Prostate gland (tissue), 2 donors: ENCODE measurements around the gene MRPL27. TPM values are rescaled to one million over a fixed set of nuclear protein-coding genes. Genes with fewer than 3 reads are reported as not detected.
"Not testable (repeated sequence)": the region's sequence is repeated elsewhere in the genome, so short reads cannot be mapped to it uniquely, and the experiment has no call there.

Source experiments
- DNase-seq: peaks from one replicate; pipeline ENCODE4 v3.0.0-alpha.2; 2019; ENCODE audit warnings: low spot score
- H3K27ac ChIP-seq, 2 donors: fragments of 200-600 bp; sonication (generic); 2 replicates each; pipeline ENCODE4 v1.5.1; 2017 to 2019
- H3K27me3 ChIP-seq: fragments of 200-600 bp; sonication (generic); replicated peaks from 2 replicates; pipeline ENCODE4 v1.5.1; 2019; ENCODE audit not compliant: insufficient read depth
- H3K36me3 ChIP-seq, 2 donors: fragments of 200-600 bp; sonication (generic); 1 replicate in 1 of 2; 2 replicates in 1 of 2; pipeline versions ENCODE4 v1.5.1 to v1.8.1; 2017 to 2019
- H3K4me1 ChIP-seq: fragments of 200-600 bp; sonication (generic); replicated peaks from 2 replicates; pipeline ENCODE4 v1.5.1; 2019
- H3K4me3 ChIP-seq, 2 donors: fragments of 200-600 bp; sonication (generic); 2 replicates each; pipeline ENCODE4 v1.5.1; 2017 to 2019
- H3K9me3 ChIP-seq: fragments of 200-600 bp; sonication (generic); 2 replicates; pipeline ENCODE4 v1.5.1; 2017
- CTCF ChIP-seq, 4 experiments: fragments of 200-600 bp in 2 of 4; fragments of 450-650 bp in 2 of 4; sonication (generic) in 2 of 4; IDR thresholded peaks; 1 replicate in 3 of 4; 2 replicates in 1 of 4; pipeline ENCODE4 v1.5.1; 2016 to 2019; ENCODE audit warnings: antibody characterized with exemption in 4 of 4, mild to moderate bottlenecking in 2 of 4, moderate library complexity in 2 of 4
- POLR2A ChIP-seq: fragments of 450-650 bp; IDR thresholded peaks from one replicate; pipeline ENCODE4 v1.6.1; 2016; ENCODE audit warnings: antibody characterized with exemption, mild to moderate bottlenecking
- POLR2AphosphoS5 ChIP-seq: sonication (generic); formaldehyde crosslinking; IDR thresholded peaks from one replicate; pipeline ENCODE4 v1.6.1; 2017; ENCODE audit warnings: antibody characterized with exemption
- WGBS: methylation state at CpG from one replicate; pipeline ENCODE4 v1.1.5; 2018; 5-methylcytosine and 5-hydroxymethylcytosine counted together
- intact Hi-C: fragments of 100-400 bp; cut with DNase I; formaldehyde crosslinking; loops from one replicate; pipeline ENCODE4 v1.14.2; 2022
- total RNA-seq, 2 donors: library from RNA; depleted of rRNA; stranded (reverse); fragments of >200 nt; gene quantifications; one replicate each; pipeline ENCODE4 v1.1.0, GENCODE V29; 2016

Gene MRPL27
- total RNA-seq, 2 donors from 2014 or later = 63.3 to 69.6 TPM

- Histone ChIP-seq H3K9me3 (no peaks in the 10 kb centered on the region), H3K27ac (no peak overlapping the region), H3K27me3 (no peaks in the 10 kb centered on the region), H3K4me3 (no peak overlapping the region), H3K36me3 (no peaks in the 10 kb centered on the region), H3K4me1 (no peaks in the 10 kb centered on the region)
- 71% methylated on average over 3 of the region's 3 CpGs for WGBS
- DNase-seq = no peak
- intact Hi-C loops = no loop called here
- TF ChIP-seq POLR2AphosphoS5 (no peak), CTCF (IDR thresholded peaks at IDR 0.05) (no peak), POLR2A (no peak)
Measured at GRCh38 chr17:50414808-50415207, 41.8 kb upstream of the MRPL27 start.

GRCh38 chr17:50412188-50412732, 39.3 kb upstream of the MRPL27 start:
- H3K36me3 ChIP-seq = no peaks in the 10 kb centered on the region
- H3K4me3 ChIP-seq = no peak overlapping the region
- no peaks in the 10 kb centered on the region for H3K9me3 ChIP-seq
- TF ChIP-seq POLR2AphosphoS5 (no peak), POLR2A (no peak), CTCF (IDR thresholded peaks at IDR 0.05) (no peak)
- intact Hi-C loops = no loop called here
- H3K27ac ChIP-seq = no peak overlapping the region
- no peaks in the 10 kb centered on the region for H3K4me1 ChIP-seq
- no peak for DNase-seq
- no peaks in the 10 kb centered on the region for H3K27me3 ChIP-seq
- 72% methylated on average over 4 of the region's 4 CpGs for WGBS

- H3K4me1 ChIP-seq = no peaks in the 10 kb centered on the region
- no peaks in the 10 kb centered on the region for H3K9me3 ChIP-seq
- no peak overlapping the region for H3K27ac ChIP-seq
- H3K4me3 ChIP-seq = no peak overlapping the region
- intact Hi-C loops = no loop called here
- no peak for TF ChIP-seq POLR2A
- H3K36me3 ChIP-seq = no peaks in the 10 kb centered on the region
- DNase-seq = no peak
- 60% methylated on average over 4 of the region's 4 CpGs for WGBS
- H3K27me3 ChIP-seq = no peaks in the 10 kb centered on the region
Measured at GRCh38 chr17:50407921-50408320, 34.9 kb upstream of the MRPL27 start.

GRCh38 chr17:50406578-50406977, 33.6 kb upstream of the MRPL27 start:
- DNase-seq = no peak
- Histone ChIP-seq H3K36me3 (no peaks in the 10 kb centered on the region), H3K4me3 (no peak overlapping the region), H3K4me1 (no peaks in the 10 kb centered on the region), H3K27ac (no peak overlapping the region), H3K27me3 (no peaks in the 10 kb centered on the region), H3K9me3 (no peaks in the 10 kb centered on the region)
- WGBS = 73% methylated on average over 5 of the region's 5 CpGs
- TF ChIP-seq POLR2AphosphoS5 (no peak), POLR2A (no peak), CTCF (IDR thresholded peaks at IDR 0.05) (no peak)
- intact Hi-C loops = no loop called here

- intact Hi-C loops, DNase-seq, H3K36me3 ChIP-seq, H3K4me1 ChIP-seq, H3K4me3 ChIP-seq, H3K27me3 ChIP-seq, H3K9me3 ChIP-seq, H3K27ac ChIP-seq: not testable (repeated sequence)
- WGBS = 74% methylated on average over 4 of the region's 4 CpGs
Measured at GRCh38 chr17:50405351-50405750, 32.4 kb upstream of the MRPL27 start.

GRCh38 chr17:50399591-50399990, 26.6 kb upstream of the MRPL27 start:
- H3K27ac ChIP-seq, H3K9me3 ChIP-seq, H3K27me3 ChIP-seq, H3K36me3 ChIP-seq, intact Hi-C loops, DNase-seq, H3K4me3 ChIP-seq: not testable (repeated sequence)
- WGBS = 89% methylated on average over 8 of the region's 8 CpGs
- H3K4me1 ChIP-seq = peaks cover 12% of the 10 kb centered on the region

GRCh38 chr17:50398672-50399071, 25.7 kb upstream of the MRPL27 start:
- intact Hi-C loops, DNase-seq, H3K27me3 ChIP-seq, H3K27ac ChIP-seq, H3K36me3 ChIP-seq, H3K9me3 ChIP-seq, H3K4me3 ChIP-seq: not testable (repeated sequence)
- WGBS = 97% methylated on average over 3 of the region's 3 CpGs
- H3K4me1 ChIP-seq = peaks cover 12% of the 10 kb centered on the region
